Keratinocyte (primary cell): Measurements from ENCODE around the gene MED12L. TPM values are rescaled to one million over a fixed set of nuclear protein-coding genes. Genes with fewer than 3 reads are reported as not detected.

Experiments
- DNase-seq: peaks from one replicate; pipeline ENCODE4 v3.0.0-alpha.2; 2011; ENCODE audit warnings: low read depth, missing footprints, low spot score
- FAIRE-seq: peaks from 2 replicates; lab custom pipeline; 2011; peaks lifted over from hg19 to GRCh38; lab: Jason Lieb, UNC
- H2AFZ ChIP-seq: 2 replicates; pipeline ENCODE4 v1.6.0; 2012; ENCODE audit warnings: low read length, control low read depth, inconsistent platforms; ENCODE audit not compliant: control insufficient read depth
- H3K27ac ChIP-seq: 2 replicates; pipeline ENCODE4 v1.5.1; 2011; ENCODE audit warnings: low read length; ENCODE audit not compliant: control insufficient read depth, insufficient read depth
- H3K27me3 ChIP-seq: 3 replicates; pipeline ENCODE4 v1.6.0; 2011; ENCODE audit warnings: low read length; ENCODE audit not compliant: control insufficient read depth, insufficient read depth; ENCODE audit errors: extremely low read depth
- H3K36me3 ChIP-seq, 2 experiments: 2 replicates in 1 of 2; 3 replicates in 1 of 2; pipeline ENCODE4 v1.5.1; 2011; ENCODE audit warnings: low read length in 2 of 2, mild to moderate bottlenecking in 1 of 2; ENCODE audit not compliant: control insufficient read depth in 2 of 2, insufficient read depth in 2 of 2; ENCODE audit errors: extremely low read depth in 1 of 2
- H3K4me1 ChIP-seq: 3 replicates; pipeline ENCODE4 v1.5.1; 2011; ENCODE audit warnings: low read length; ENCODE audit not compliant: control insufficient read depth, insufficient read depth; ENCODE audit errors: extremely low read depth
- H3K4me2 ChIP-seq: 3 replicates; pipeline ENCODE4 v1.6.0; 2011; ENCODE audit warnings: low read depth, low read length; ENCODE audit not compliant: control insufficient read depth, insufficient read depth; ENCODE audit errors: extremely low read depth
- H3K4me3 ChIP-seq, 3 experiments: fragments of 200-600 bp in 1 of 3; sonication (generic) in 1 of 3; 2 replicates in 2 of 3; 3 replicates in 1 of 3; pipeline ENCODE4 v1.5.1; 2011 to 2016; ENCODE audit warnings: low read length in 3 of 3, mild to moderate bottlenecking in 3 of 3, control low read depth in 2 of 3, inconsistent platforms in 1 of 3, low read depth in 1 of 3, mixed read lengths in 1 of 3, mixed run types in 1 of 3, moderate library complexity in 1 of 3; ENCODE audit not compliant: control insufficient read depth in 2 of 3, insufficient read depth in 2 of 3; ENCODE audit errors: extremely low read depth in 1 of 3
- H3K79me2 ChIP-seq: 2 replicates; pipeline ENCODE4 v1.6.0; 2012; ENCODE audit warnings: low read length; ENCODE audit not compliant: control insufficient read depth, insufficient read depth
- H3K9ac ChIP-seq: 3 replicates; pipeline ENCODE4 v1.6.0; 2011; ENCODE audit warnings: low read length; ENCODE audit not compliant: control insufficient read depth, insufficient read depth; ENCODE audit errors: extremely low read depth
- H3K9me1 ChIP-seq: 3 replicates; pipeline ENCODE4 v1.6.0; 2011; ENCODE audit warnings: low read length; ENCODE audit not compliant: control insufficient read depth, insufficient read depth; ENCODE audit errors: extremely low read depth
- H3K9me3 ChIP-seq: 2 replicates; pipeline ENCODE4 v1.5.1; 2012; ENCODE audit warnings: low read depth, low read length; ENCODE audit not compliant: control insufficient read depth
- H4K20me1 ChIP-seq: 3 replicates; pipeline ENCODE4 v1.6.0; 2011; ENCODE audit warnings: low read length; ENCODE audit not compliant: control insufficient read depth, insufficient read depth; ENCODE audit errors: extremely low read depth
- EZH2 ChIP-seq: IDR thresholded peaks from one replicate; pipeline ENCODE4 v1.6.1; 2012; ENCODE audit warnings: inconsistent platforms, mild to moderate bottlenecking, low read length, moderate library complexity
- dilution Hi-C: fragments of 300-500 bp; cut with MboI; formaldehyde crosslinking; loops from one replicate; pipeline ENCODE4 v1.7.0; 2020; ENCODE audit warnings: low sequenced_read_pairs; ENCODE audit not compliant: extremely low pct_ligation_motif_present
- polyA plus RNA-seq, 5 experiments: library from polyadenylated mRNA; depleted of rRNA in 3 of 5; stranded (reverse) in 3 of 5; stranded (forward) in 1 of 5; unstranded in 1 of 5; fragments of >200 nt; gene quantifications; 1 replicate in 1 of 5; 2 replicates in 3 of 5; 3 replicates in 1 of 5; pipeline versions ENCODE4 v1.2.1 to v1.2.3, GENCODE V29; 2011 to 2012; ENCODE audit warnings: missing spikeins in 2 of 5, low read depth in 1 of 5, low replicate concordance in 1 of 5
- TF ChIP-seq, protein P1 (sequence below), 3 experiments: IDR thresholded peaks in 1 of 3; conservative IDR thresholded peaks in 1 of 3; optimal IDR thresholded peaks in 1 of 3; 2 replicates in 2 of 3; 3 replicates in 1 of 3; pipeline versions ENCODE3 to v1.5.1; 2011; ENCODE audit warnings: low read length in 3 of 3, mild to moderate bottlenecking in 3 of 3, moderate library complexity in 2 of 3, control low read depth in 1 of 3, inconsistent platforms in 1 of 3; ENCODE audit not compliant: insufficient read depth in 2 of 3; ENCODE audit errors: extremely low read depth in 1 of 3

MED12L gene
- polyA plus RNA-seq, 1 donor (not counting 4 experiments of a cell fraction or from before 2014, with no cell fraction given), result 0.04 TPM

DNA sequence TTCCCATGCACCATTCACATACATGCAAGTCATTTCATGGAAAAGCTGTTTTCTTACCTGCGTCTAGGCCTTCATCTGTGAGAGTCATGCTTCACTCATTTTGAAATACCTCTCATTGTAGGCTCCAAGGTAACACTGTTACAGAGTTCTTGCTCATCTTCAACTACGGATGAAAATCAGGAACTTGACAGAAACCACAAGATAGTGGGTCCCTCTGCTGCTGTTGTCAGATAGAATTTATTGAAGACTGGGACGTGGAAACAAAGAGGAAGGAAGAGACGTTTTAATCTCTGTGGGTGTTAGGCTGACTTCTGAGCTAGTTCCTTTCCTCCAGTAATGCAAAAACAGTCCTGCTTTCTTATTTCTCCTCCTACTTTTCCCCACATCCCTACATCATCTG lies 192.8 kb downstream of the MED12L start, which contains the start of gene P2RY14:
TSS of gene P2RY14 (minus strand) at position 313 of the 400 bp plus-strand sequence. CDS start 64,226 bp downstream, outside the sequence.
- Histone ChIP-seq H3K4me1 (no peaks in the 10 kb centered on the region), H3K4me3 (no peak within 1 kb of the TSS), H3K4me2 (no peak within 1 kb of the TSS), H3K9me1 (no peaks in the 10 kb centered on the region), H3K9me3 (no peaks in the 10 kb centered on the region), H3K27ac (no peak within 1 kb of the TSS), H3K36me3 (no peaks in the 10 kb centered on the region), H3K79me2 (no peaks in the 10 kb centered on the region), H2AFZ (no peak within 1 kb of the TSS), H4K20me1 (no peaks in the 10 kb centered on the region), H3K9ac (no peak within 1 kb of the TSS), H3K27me3 (no peaks in the 10 kb centered on the region)
- DNase-seq (no peak), FAIRE-seq (no peak)
- TF ChIP-seq, protein P1, sequence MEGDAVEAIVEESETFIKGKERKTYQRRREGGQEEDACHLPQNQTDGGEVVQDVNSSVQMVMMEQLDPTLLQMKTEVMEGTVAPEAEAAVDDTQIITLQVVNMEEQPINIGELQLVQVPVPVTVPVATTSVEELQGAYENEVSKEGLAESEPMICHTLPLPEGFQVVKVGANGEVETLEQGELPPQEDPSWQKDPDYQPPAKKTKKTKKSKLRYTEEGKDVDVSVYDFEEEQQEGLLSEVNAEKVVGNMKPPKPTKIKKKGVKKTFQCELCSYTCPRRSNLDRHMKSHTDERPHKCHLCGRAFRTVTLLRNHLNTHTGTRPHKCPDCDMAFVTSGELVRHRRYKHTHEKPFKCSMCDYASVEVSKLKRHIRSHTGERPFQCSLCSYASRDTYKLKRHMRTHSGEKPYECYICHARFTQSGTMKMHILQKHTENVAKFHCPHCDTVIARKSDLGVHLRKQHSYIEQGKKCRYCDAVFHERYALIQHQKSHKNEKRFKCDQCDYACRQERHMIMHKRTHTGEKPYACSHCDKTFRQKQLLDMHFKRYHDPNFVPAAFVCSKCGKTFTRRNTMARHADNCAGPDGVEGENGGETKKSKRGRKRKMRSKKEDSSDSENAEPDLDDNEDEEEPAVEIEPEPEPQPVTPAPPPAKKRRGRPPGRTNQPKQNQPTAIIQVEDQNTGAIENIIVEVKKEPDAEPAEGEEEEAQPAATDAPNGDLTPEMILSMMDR (optimal IDR thresholded peaks at IDR 0.05 in 1 of 3, IDR thresholded peaks at IDR 0.05 in 1 of 3, conservative IDR thresholded peaks at IDR 0.05 in 1 of 3; ENCODE audit: extremely low read depth in 1 of 3, insufficient read depth in 2 of 3, low read length in 3 of 3), result no peak
- no peak for TF ChIP-seq EZH2
- dilution Hi-C loops, result no loop called here

DNA sequence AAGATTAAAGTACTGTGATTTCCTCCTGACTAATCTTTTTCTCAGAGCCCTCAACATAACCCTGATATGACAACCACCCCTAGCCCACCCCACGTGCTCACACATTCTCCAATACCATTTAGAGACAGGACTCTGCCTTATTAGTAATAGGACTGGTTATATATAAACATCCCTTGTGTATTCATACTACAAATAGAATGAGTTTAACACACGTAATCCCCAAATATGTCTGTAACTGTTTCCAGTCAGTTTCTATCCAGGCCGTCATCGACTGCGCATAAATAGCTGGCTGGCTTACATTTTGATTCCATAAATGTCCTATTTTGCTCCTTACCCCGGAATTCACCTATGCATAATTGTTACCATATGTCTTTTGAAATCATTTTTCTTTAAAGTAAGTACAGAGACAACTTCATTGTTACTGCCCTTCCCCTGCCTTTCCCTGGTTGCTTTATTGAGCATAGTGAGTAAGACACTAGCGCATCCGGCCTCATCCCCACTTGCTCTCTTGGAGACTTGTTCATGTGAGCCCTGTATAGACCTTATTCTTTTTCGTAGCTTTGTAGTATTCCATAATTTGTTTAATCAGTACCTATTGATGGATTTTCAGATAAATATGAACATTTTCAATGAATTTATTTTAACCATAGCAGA lies 196.3 kb downstream of the MED12L start:
- TF ChIP-seq, protein P1 (optimal IDR thresholded peaks at IDR 0.05 in 1 of 3, IDR thresholded peaks at IDR 0.05 in 1 of 3, conservative IDR thresholded peaks at IDR 0.05 in 1 of 3; ENCODE audit: extremely low read depth in 1 of 3, insufficient read depth in 2 of 3, low read length in 3 of 3), result no peak
- H3K4me3 ChIP-seq, result no peak overlapping the region

More for the DNA sequence above, 196.3 kb downstream of the MED12L start:
- Histone ChIP-seq H3K27me3 (no peaks in the 10 kb centered on the region), H3K36me3 (no peaks in the 10 kb centered on the region), H3K9me1 (no peaks in the 10 kb centered on the region), H3K4me1 (no peaks in the 10 kb centered on the region), H3K9ac (no peak overlapping the region), H3K4me2 (no peak overlapping the region), H2AFZ (no peak overlapping the region), H3K27ac (no peak overlapping the region), H3K9me3 (no peaks in the 10 kb centered on the region), H4K20me1 (no peaks in the 10 kb centered on the region), H3K79me2 (no peaks in the 10 kb centered on the region)
- FAIRE-seq, result no peak
- dilution Hi-C loops, result no loop called here
- DNase-seq, result no peak
